HG03460 (cell line): Measurements from ENCODE around the gene ATG13.
"Not testable (repeated sequence)": the region's sequence is repeated elsewhere in the genome, so short reads cannot be mapped to it uniquely, and the experiment has no call there.

ENCODE experiments used
- ATAC-seq: cut with Tn5 transposase; IDR thresholded peaks from one replicate; pipeline ENCODE4 v1.9.1; 2021; ENCODE audit not compliant: unreplicated experiment

The ATG13 gene

DNA sequence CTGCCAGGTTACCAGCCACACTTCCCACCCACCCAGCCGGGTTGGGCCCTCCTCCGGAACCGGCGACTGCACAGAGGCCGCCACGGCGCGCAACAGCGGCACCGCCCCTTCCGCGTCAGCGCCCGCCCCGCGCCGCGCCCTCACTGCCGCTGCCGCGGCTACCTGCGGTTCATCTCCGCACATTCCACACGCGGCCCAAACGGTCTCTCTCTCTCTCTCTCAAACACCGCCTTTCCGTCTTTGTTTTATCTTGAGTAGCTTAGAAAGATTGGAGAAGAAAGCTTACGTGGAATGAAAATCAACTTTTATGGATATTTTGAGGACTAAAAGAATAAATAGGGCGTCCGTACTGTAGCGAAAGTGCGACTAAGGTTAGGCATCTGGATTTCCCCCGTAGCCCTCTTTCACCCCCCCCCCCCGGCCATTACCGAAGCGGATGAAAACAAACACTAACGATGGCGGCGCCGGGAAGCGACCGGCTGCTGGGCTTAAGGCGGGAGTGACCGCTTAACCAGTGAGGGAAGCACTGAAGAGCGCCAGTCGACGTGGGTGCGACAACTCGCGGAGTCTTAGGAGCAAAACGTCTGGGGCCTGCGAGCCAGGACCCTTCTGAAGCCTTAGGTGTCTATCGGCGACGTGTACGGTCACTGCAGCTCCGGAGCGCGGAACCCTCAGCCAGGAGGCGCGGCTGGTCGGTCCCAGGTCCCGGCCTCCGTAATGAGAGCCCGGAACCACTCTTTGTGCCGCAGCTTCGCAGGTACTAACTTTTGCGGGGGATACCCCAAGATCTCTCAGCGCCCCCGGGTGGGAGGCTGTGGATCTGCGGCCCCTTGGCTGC is at the start of gene ATG13, which contains the start of gene HARBI1:
TSS of gene ATG13 (plus strand) at position 420 of the 838 bp plus-strand sequence. CDS start 26,739 bp downstream, outside the sequence.
TSS of gene HARBI1 (minus strand) at position 94 of the 838 bp plus-strand sequence. CDS start 990 bp downstream, outside the sequence.
- peak; percentile 95 for ATAC-seq

GRCh38 chr11:46570790-46571398 is 46.5 kb upstream of the ATG13 start:
- ATAC-seq: no peak

- no peak for ATAC-seq
Measured at GRCh38 chr11:46574656-46575055, 42.7 kb upstream of the ATG13 start.

- no peak for ATAC-seq
Measured at GRCh38 chr11:46577058-46577457, 40.3 kb upstream of the ATG13 start.

- no peak for ATAC-seq
Measured at GRCh38 chr11:46582588-46582987, 34.8 kb upstream of the ATG13 start.

DNA sequence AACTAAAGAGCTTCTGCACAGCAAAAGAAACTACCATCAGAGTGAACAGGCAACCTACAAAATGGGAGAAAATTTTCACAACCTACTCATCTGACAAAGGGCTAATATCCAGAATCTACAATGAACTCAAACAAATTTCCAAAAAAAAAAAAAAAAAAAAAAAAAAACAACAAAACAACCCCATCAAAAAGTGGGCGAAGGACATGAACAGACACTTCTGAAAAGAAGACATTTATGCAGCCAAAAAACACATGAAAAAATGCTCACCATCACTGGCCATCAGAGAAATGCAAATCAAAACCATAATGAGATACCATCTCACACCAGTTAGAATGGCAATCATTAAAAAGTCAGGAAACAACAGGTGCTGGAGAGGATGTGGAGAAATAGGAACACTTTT is 33.8 kb upstream of the ATG13 start:
- not testable (repeated sequence) for ATAC-seq

- ATAC-seq: no peak
Measured at GRCh38 chr11:46588131-46588530, 29.2 kb upstream of the ATG13 start.

GRCh38 chr11:46588915-46589314 is 28.4 kb upstream of the ATG13 start:
- no peak for ATAC-seq

GRCh38 chr11:46590740-46591605 is 26.4 kb upstream of the ATG13 start:
- ATAC-seq: no peak

DNA sequence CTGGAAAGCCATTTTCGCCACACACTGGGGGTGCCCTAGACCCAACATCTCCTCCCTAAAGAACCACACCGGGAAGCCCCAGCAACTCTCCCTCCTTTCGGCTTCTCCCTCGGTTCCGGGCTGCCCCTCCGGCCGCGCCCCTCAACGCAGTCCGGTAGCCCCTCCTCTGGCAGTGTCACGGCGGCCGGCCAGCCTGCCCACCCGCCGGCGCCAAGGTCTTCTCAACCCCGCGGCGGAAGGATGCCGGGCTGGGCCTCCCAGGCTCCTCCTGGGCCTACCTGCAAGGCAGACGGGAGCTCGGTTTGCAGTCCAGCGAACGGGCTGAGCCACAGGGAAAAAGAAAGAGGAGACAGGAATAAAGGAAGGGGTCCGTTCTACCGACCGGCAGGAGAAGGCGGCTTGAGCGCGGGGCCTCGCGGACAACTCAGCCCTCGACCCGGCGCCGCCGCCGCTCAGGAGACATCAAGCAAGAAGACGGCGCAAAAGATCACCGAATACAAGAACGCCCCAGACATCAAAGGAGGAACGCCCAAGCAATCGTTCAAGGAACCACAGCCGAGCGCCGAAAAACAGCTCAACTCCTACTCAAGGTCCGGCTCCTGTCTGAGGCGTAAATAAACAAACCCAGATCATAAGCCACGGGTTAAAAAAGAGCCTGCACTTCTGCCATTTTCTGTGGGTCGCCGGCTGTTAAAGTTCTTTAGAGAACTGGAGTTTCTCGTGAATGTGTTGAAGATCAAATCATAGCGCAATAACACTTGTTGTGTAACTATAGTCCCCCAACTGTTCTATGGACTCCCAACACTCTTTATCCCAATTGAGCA is 23.6 kb upstream of the ATG13 start, which contains the start of gene AMBRA1:
TSS of gene AMBRA1 (minus strand) at position 474 of the 824 bp plus-strand sequence. CDS start 45,643 bp downstream, outside the sequence.
- ATAC-seq: peak; percentile 72

DNA sequence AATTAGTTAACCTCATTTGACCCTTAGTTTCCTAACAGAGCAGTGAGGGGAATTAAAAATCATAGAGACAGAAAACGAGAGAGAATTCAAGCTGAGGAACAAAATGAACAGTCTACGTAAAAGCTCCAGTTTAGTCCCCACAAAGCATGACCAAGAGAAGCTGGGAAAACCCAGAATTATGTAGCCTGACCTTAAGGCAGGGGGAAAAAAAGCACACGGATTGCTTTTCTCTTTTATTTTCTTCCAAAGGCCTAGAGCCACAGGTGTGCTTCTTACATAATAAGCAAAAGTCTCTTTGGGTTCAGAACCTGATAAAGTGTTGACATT is 23.0 kb upstream of the ATG13 start:
- ATAC-seq: no peak

GRCh38 chr11:46594785-46595184 is 22.6 kb upstream of the ATG13 start:
- no peak for ATAC-seq

DNA sequence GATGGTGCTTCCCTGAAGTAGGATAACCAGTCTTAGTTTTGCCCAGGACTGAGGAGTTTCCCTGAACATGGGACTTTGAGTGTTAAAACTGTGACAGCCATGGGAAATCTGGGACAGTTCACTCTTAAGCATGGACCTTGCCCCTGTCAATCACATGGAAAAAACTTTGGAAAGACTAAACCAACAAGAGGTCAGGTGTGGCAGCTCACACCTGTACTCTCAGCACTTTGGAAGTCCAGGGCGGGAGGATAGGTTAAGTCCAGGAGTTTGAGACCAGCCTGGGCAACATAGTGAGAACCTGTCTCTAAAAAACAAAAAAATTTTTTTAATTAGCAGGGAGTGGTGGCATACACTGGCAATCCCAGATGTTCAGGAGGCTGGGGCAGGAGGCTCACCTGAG is 20.2 kb upstream of the ATG13 start:
- ATAC-seq: no peak

DNA sequence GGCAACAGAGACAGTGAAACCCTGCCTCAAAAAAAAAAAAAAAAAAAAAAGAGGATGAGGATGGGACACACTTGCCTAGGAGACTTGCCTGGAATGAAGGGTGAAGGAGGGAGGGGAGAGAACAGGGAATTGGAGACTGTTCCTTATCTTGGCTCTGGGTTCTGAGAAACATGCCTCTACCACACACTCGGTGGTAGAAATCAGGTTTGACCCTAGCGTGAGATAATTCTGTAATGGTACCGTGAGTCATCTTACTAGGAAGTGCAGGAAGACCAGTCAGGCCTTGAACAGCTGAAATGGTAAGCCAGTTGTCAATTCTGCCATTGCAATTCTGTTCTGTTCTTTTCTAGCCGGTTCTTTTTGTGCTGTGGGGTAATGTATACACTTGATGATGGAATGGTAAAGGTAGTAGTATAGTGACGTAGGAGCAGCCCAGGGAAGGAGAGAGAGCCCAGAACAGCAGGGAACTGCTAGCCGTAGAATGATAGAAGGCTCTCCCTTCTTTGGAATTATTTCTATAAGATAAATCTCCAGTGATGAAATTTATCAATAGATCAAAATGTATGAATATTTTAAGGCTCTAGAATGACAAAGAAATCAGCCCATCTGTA is 19.6 kb upstream of the ATG13 start:
- ATAC-seq: no peak

DNA sequence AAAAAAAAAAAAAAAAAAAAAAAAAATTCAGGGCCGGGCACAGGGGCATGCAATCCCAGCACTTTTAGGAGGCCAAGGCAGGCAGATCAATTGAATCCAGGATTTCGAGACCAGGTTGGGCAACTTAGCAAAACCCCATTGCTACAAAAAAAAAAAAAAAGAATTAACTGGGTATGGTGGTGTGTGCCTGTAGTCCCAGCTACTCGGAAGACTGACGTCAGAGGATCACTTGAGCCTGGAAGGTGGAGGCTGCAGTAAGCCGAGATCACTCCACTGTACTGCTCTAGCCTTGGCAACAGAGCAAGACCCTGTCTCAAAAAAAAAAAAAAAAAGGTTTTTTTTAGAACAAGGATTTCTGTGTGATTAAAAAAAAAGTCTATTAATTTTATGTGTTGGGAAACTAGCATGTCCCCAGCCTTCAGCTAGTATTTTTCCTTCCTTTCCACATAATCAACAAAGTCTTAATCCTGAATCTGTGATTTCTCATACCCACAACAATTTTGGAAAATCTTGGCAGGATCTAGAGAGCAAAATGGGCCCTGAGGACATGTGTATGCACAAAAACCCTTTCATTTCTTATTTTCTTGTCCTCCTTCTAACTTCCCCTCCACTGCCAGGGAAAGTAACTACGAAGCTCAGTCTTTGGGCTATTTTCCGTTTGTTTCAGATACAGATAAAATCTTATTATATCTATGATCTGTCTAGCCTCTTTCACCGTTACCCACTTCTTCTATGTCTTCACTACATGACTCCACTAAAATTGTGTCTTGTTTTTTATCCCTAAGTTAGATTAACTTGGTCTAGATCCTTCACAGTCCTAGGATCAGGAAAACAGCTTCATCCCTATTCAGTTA is 17.8 kb upstream of the ATG13 start:
- no peak for ATAC-seq

DNA sequence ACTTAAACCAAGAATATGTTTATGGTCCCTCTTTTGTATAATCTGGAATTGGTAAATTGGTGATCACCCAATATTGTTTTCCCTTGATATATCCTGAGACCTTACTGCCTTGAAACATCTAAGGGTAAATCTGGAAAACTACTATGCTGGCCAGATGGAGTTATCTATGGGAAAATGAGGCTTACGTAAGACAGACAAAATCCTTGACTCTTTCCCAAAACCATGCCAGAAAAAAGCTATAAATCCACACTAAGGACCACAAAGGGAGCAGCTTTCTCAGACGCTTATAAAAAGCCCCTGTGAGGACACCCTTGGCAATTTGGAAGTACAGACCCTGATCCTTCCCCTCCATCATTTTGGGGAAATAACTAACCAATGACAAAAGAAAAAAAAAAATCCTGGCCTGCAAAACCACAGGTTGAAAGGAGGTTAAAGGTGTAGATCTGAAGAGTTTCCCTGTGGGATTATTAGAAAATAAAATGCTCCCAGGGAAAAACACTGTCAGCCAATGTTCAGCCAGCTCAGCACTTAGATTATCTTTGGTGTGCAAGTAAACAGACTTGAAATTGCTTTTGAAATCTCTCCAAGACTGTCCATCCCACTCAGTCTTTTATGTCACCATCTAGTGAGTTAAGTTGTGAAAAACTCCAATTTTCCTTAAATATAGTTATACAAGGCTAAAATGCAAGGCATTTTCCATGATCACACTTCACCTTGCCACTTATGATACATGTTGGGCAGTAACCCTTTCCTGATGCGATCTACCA is 17.0 kb upstream of the ATG13 start:
- no peak for ATAC-seq

GRCh38 chr11:46601129-46601528 is 16.2 kb upstream of the ATG13 start:
- no peak for ATAC-seq

DNA sequence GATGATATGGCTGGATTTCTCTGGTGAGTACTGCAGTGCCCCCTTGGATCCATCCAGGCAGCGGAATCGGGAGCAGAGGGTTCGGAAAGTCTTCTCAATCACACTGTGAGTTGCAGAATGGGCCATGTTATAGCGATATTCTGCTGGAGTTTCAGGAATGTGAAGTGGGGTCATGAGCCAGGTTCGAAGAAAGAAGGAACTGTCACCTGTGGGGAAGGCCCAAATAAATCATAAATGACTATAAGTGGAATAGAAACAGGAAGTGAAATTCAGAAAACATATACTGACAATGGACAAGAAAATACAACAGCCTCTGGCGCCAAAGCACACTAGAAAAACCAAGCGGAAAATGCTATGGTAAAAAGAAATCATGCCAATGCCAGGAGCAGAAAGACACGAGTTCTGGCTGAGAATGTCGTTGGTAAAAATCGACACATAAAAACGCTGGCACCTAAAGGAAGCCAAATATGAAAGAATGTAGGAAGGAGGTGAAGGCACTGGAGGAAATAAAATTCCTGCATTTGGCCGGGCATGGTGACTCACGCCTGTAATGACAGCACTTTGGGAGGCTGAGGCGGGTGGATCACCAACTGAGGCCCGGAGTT is 13.5 kb upstream of the ATG13 start:
- no peak for ATAC-seq
